A673 (cell line): ENCODE measurements around the gene LGR6.

ENCODE experiments used
- CTCF ChIP-seq: fragments of 300-800, 200-600 bp; sonication (generic); conservative IDR thresholded peaks from 2 replicates; pipeline ENCODE4 v1.5.1; 2017; ENCODE audit warnings: low read depth, mild to moderate bottlenecking, antibody characterized with exemption, low read length, moderate library complexity, mixed read lengths
- EZH2 ChIP-seq: fragments of 200-600 bp; sonication (generic); IDR thresholded peaks from 2 replicates; pipeline ENCODE4 v1.6.1; 2017; ENCODE audit warnings: borderline replicate concordance, low read depth, mild to moderate bottlenecking, mixed read lengths, antibody characterized with exemption, low read length; ENCODE audit not compliant: poor library complexity, severe bottlenecking

- no peak for TF ChIP-seq CTCF
- no peak for TF ChIP-seq EZH2
Observed at GRCh38 chr1:202168861-202169260, 24.7 kb upstream of the LGR6 start.
